Nucleus accumbens (tissue), 56 donors: Measurements from ENCODE around the gene UGT1A3.

Experiments used
- DNase-seq, 56 donors: peaks; one replicate each; lab custom pipeline; 2025; lab: John Stamatoyannopoulos, UW

Gene UGT1A3

GRCh38 chr2:233811732-233812131 is 82.9 kb downstream of the UGT1A3 start:
- DNase-seq: no peak

DNA sequence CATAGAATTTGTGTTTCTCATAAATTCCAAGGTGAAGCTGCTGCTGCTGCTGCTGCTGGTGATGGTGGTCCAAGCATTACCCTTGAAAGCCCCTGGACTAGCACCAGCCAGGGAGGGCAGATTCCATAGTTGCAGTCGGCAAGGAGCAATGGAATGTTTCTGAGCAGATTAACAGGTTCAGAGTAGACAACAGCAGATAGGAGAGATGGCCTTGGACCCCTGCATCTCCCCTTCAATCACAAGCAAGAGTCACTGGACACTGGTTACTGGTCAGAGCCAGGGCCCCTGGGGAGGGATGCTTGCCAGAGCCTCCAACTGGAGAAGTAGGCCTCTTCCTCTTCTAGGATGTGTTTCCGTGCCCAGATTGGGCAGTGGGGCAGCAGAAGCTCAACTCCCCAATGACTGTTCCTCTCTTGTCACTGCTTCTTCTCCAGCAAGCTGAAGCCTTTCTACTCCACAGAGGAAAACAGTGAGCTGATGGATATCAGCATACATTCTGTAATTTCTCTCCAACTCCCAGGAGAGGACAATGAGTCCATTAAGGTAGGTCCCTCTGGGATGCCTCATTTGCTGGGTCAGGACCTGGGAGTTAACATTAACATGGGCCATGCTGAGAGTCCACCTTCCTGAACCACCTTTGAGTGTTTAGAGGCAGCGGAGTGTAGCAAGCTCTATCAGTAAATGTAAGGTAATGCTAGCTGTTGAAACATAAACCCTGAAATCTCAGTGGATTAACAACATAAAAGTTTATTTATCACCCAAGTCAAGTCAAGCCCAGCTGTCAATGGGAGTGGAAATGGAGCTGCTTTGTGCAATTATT is 84.6 kb downstream of the UGT1A3 start:
- no peak for DNase-seq

DNA sequence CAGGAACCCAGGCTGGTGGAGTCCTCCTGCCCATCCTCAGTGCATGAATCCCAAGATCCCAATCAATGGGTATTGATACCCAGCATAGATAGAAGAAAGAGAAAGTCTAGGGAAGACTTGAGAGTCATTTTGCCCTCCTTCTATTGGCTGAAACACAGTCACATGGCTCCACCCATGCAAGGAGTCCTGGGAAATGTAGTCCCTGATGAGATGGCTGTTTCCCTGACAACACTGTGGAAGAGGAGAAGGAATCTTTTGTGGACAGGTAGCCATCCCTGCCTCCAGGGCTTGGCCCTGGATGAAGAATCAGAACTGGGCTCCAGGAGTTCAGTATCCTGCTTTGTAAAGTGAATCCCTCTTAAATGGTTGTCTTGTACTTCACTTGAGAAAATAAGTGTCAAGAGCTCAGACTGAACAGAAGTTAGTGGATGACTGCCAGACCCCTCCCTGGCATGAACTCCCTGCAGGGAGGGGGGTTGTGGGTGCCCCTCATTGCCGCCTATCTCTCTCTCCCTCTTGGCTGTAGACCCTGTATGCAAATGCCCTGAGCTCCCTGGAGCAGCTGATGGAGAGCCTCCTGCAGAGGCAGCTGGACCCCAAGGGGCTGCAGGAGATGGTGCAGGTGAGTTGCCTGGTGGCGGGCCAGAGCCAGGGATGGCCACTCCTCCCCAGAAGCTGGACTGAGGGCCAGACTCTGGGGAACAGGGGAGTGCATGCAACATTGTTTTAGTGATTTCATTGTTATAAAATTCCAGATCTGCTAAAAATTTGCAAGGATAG is 85.4 kb downstream of the UGT1A3 start:
- DNase-seq: no peak

DNA sequence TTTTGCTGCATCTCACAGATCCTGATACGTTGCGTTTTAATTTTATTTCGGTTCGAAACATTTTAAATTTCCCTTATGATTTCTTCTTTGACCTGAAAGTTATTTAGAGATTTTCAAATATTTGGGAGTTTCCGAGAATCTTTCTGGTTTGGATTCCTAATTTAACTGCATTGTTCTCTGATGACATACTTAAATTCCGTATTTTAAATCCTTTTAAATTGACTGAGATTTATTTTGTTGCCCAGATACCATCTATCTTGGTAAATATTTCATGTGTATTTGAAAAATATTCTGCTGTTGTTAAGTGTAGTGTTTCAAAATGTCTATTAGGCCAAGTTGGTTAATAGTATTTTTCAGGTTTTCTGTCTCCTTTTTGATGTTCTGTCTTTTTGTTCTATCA is 87.0 kb downstream of the UGT1A3 start:
- DNase-seq: no peak

DNA sequence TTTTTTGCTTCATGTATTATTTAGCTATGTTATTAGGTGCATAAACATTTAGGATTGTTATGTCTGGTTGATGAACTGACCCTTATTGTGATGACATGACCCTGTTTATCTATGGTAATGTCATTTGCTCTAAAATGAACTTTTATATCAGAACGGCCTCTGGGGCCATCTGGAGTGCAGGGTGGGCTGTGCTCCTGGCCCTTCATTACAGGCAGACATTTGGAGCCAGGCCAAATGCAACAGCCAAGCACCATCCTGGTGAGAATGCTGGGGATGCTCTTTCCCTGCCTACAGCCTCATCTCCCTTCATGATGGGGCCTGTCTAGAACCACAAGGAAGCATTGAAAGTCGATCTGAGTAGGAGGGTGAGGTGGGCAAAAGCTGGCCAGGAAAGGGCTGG is 87.5 kb downstream of the UGT1A3 start:
- no peak for DNase-seq

DNA sequence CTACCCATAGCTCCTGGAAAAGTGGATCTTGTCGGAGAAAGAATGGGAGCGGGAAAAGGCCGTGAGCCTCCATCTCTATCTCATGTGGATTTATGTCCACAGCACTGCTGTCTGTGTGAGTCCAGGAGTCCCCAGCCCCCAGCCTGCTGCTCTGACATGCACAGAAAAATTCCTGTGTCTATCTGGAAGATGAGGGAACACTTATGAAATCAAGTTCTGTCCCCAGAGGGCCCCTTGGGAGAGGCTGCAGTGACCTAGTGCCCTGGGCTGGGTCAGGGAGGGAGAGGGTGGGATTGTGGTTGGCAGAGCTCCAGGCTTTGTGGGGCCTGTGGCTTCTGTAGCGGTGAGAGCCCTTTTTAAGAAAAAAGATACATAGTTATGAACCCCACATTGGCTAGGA is 87.9 kb downstream of the UGT1A3 start:
- DNase-seq: no peak

DNA sequence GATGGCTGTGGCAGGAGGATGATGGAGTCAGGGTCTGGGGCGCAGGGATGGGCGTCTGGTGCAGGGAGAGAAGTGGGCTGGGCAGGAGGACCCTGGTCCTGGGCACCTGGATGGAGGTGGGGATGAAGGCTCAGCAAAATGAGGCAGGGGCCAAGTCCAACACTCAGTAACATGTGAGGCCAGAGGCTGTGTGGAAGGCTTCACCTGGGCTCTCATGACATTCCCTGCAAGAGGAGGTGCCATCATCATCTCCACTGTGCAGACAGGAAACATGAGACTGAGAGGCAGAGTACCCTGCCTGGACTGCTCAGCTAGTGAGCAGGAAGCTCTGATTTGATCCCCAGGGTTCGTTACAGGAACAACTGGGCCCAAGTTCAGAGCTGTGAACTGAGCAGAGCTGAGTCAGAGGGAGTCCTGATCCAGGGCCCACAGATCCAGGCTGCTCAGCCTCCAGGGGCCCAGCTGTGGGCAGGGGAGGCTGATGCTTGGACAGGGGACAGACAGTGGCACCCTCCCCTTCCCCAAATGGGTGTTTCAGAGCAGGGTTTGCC is 88.6 kb downstream of the UGT1A3 start:
- DNase-seq: no peak

DNA sequence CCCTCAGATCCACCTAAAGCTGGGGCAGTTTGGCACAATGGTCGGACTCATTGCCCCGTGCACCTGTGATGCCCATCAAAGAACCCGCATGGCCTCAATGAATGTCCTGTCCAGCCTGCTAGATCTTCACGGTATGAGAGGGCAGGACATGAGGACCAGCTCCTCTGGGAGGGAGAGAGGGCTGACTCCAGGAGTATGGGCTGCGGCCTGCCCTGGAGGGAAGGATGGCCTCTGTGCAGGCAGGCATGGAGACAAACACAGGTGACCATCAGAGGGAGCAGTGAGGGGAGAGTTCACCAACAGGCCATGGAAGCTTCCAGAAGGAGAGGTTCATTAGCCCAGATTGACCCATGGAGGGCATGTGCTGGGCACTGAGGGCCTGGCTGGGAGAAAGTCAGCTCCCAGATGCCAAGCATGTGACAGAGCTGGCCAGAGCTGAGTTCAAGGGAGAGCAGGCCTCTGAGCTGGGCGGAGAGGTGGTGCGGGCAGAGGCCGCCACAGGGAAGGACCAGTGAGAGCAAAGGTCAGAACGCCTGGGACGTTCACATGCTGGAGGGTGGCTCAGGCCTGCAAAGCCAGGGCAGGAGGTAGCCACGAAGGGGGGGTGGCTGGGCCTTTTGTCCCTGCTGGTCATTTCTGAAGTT is 89.3 kb downstream of the UGT1A3 start:
- no peak for DNase-seq

GRCh38 chr2:233818639-233819621 is 90.1 kb downstream of the UGT1A3 start:
- no peak for DNase-seq

- DNase-seq: no peak
These were observed 91.3 kb downstream of the UGT1A3 start for GRCh38 chr2:233819884-233820773.

- no peak for DNase-seq
These were observed 91.9 kb downstream of the UGT1A3 start for GRCh38 chr2:233820774-233821105.

GRCh38 chr2:233821196-233821595 is 92.4 kb downstream of the UGT1A3 start:
- no peak for DNase-seq

DNA sequence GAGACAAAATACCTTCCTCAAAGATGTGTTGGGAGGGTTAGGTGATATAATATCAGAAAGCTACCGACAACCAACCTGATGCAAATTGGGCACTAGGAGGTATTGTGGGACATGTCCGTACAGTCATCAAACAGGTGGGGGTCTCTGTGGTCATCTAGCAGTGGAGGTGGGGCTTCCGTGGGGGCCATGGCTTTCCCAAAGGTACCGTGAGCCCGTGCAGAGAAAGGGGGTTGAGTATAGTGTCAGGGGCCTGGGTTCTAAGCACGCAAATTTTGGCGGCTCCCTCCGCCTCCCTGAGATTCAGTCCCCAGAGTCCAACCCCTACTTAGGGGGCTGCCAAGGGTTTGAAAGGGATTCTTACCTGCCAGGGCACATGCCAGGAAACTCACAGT is 92.9 kb downstream of the UGT1A3 start:
- no peak for DNase-seq

DNA sequence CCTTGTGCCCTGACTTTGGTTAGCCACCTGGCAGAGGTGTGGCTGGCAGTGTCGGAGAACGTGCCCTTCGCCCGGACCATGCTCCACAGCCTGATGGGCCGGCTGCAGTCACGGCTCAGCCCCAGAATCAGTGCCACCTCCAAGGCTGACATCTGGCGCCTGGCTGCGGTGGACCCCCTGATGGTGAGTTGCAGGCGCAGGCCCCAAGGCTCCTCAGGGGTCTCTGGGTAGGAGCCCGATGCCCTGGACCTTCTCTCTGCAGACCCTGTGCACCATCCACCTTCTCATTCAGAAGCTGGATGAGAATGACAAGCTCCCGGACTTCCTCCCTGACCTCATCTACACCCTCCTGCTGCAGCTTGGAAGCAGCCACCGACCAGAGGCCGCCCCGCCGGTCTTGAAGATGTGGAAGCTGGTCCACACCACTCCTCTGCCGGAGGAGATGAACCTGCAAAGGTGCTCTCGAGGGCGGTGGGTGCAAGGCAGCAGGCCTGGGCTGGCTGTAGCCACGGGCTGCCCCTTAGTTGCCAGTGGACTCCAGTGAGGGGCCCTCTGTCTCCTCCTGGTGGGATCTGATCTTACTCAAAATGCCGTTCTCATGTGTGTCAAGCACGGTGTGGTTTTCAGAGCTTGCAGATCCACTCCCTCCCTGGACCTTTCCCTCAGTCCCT is 93.4 kb downstream of the UGT1A3 start:
- no peak for DNase-seq
